ENCODE results near the gene TTC28.
"Not testable (repeated sequence)": the region's sequence is repeated elsewhere in the genome, so short reads cannot be mapped to it uniquely, and the experiment has no call there.

Gene TTC28

GRCh38 chr22:28171712-28172111 is 507.9 kb downstream of the TTC28 start:
- no peaks in the 10 kb centered on the region for H3K36me3 ChIP-seq (ENCODE audit: control insufficient read depth, insufficient read depth, low read length)
- no peaks in the 10 kb centered on the region for H3K27me3 ChIP-seq (ENCODE audit: control insufficient read depth, insufficient read depth, low read length, poor library complexity, severe bottlenecking)
- no peaks in the 10 kb centered on the region for H3K9me3 ChIP-seq (ENCODE audit: control insufficient read depth, low read length)
- no peak overlapping the region for H3K27ac ChIP-seq (ENCODE audit: insufficient read depth, low read depth, low read length, poor library complexity, severe bottlenecking)
- H3K4me3 ChIP-seq (ENCODE audit: insufficient read depth, low read depth, low read length): no peak overlapping the region
- peaks cover 10% of the 10 kb centered on the region for H3K4me1 ChIP-seq (ENCODE audit: control insufficient read depth, insufficient read depth, low read length)

GRCh38 chr22:28171115-28171514 is 508.5 kb downstream of the TTC28 start:
- H3K4me3 ChIP-seq (ENCODE audit: insufficient read depth, low read depth, low read length): no peak overlapping the region
- no peaks in the 10 kb centered on the region for H3K36me3 ChIP-seq (ENCODE audit: control insufficient read depth, insufficient read depth, low read length)
- H3K27ac ChIP-seq (ENCODE audit: insufficient read depth, low read depth, low read length, poor library complexity, severe bottlenecking): no peak overlapping the region
- H3K9me3 ChIP-seq (ENCODE audit: control insufficient read depth, low read length): no peaks in the 10 kb centered on the region
- no peaks in the 10 kb centered on the region for H3K27me3 ChIP-seq (ENCODE audit: control insufficient read depth, insufficient read depth, low read length, poor library complexity, severe bottlenecking)
- peaks cover 10% of the 10 kb centered on the region for H3K4me1 ChIP-seq (ENCODE audit: control insufficient read depth, insufficient read depth, low read length)
- 80 to 88% methylated on average over 1 of the region's 2 CpGs for WGBS, 2 experiments

- not testable (repeated sequence) for H3K36me3 ChIP-seq (ENCODE audit: control insufficient read depth, insufficient read depth, low read length); H3K27me3 ChIP-seq (ENCODE audit: control insufficient read depth, insufficient read depth, low read length, poor library complexity, severe bottlenecking); H3K9me3 ChIP-seq (ENCODE audit: control insufficient read depth, low read length); H3K27ac ChIP-seq (ENCODE audit: insufficient read depth, low read depth, low read length, poor library complexity, severe bottlenecking); H3K4me3 ChIP-seq (ENCODE audit: insufficient read depth, low read depth, low read length); H3K4me1 ChIP-seq (ENCODE audit: control insufficient read depth, insufficient read depth, low read length)
- 90 to 100% methylated on average over 1 to 2 of the region's 2 CpGs for WGBS, 2 experiments
Observed at GRCh38 chr22:28169314-28169713, 510.3 kb downstream of the TTC28 start.

DNA sequence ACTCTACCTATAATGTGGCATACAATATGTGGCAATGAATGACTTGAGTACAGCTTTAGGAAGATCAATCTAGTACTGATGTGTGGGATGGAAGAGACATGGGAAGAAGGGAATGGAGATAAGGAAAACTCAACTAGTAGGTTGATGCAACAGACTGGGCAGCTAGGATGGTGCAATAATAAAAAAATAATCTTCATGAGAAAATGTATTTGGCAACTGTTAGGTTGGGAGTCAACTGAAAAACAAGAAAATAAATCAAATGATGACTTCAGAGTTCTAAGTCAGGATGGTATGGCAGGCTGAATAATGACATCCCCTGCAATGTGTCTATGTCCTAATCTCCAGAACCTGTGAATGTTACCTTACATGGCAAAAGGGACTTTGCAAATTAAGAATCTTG is 523.8 kb downstream of the TTC28 start:
- Histone ChIP-seq H3K27ac (ENCODE audit: insufficient read depth, low read depth, low read length, poor library complexity, severe bottlenecking) (no peak overlapping the region), H3K9me3 (ENCODE audit: control insufficient read depth, low read length) (no peaks in the 10 kb centered on the region), H3K36me3 (ENCODE audit: control insufficient read depth, insufficient read depth, low read length) (no peaks in the 10 kb centered on the region), H3K27me3 (ENCODE audit: control insufficient read depth, insufficient read depth, low read length, poor library complexity, severe bottlenecking) (no peaks in the 10 kb centered on the region), H3K4me3 (ENCODE audit: insufficient read depth, low read depth, low read length) (no peak overlapping the region), H3K4me1 (ENCODE audit: control insufficient read depth, insufficient read depth, low read length) (no peaks in the 10 kb centered on the region)

DNA sequence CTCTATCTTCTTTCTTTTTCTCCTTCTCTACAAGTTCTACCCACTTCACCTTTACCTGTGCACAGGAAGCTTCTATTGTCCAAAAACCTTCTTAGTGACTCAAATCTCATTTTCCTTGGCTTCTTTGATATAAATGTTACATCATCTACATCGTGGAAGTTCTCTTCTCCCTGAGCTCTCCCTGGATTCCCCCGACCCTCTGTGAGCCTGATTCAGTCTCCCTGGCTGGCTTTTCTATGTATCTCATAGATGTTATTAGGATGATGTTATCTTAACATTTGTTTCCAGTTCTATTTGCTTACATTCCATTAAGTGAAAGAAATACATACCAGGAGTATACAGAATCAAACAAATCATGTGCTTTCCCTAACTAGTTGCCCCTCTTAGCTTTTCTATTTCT is 524.8 kb downstream of the TTC28 start:
- H3K36me3 ChIP-seq (ENCODE audit: control insufficient read depth, insufficient read depth, low read length): no peaks in the 10 kb centered on the region
- 95 to 98% methylated on average over 2 of the region's 2 CpGs for WGBS, 2 experiments

DNA sequence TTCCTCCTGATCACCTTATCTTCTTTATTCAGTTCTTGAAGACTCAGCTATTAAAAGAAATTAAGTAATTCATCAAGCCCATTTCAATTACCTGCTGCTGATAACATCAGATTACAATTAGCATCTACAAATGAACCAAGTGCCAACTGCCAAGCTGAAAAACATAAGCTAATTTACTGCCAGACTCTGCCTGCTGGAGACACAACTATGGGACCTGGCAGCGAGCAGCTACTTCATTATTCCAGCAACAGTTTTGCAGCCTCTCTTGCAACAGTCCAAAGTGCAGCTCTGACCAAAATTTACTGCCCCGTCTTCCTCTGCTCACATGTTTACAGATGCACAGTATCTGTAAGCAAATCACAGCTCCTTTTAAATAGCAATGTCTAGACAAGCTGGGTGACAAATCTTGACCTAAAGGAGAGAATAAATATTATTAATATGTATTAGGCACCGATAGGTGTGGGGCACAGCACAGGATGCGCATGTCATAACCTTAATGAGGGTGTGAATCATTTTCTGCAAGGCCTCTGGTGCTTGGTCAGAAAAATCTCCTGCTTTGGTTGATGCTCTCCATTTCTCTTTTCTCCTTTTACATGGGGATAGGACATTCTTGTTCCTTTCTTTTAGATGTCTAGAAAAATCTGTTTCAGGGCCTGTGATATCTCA is 528.4 kb downstream of the TTC28 start:
- H3K36me3 ChIP-seq (ENCODE audit: control insufficient read depth, insufficient read depth, low read length): no peaks in the 10 kb centered on the region
- WGBS, 2 experiments: 90 to 95% methylated on average over 4 of the region's 4 CpGs

More for the DNA sequence above, 524.8 kb downstream of the TTC28 start:
- no peak overlapping the region for H3K27ac ChIP-seq (ENCODE audit: insufficient read depth, low read depth, low read length, poor library complexity, severe bottlenecking)
- no peaks in the 10 kb centered on the region for H3K4me1 ChIP-seq (ENCODE audit: control insufficient read depth, insufficient read depth, low read length)
- H3K27me3 ChIP-seq (ENCODE audit: control insufficient read depth, insufficient read depth, low read length, poor library complexity, severe bottlenecking): no peaks in the 10 kb centered on the region
- no peaks in the 10 kb centered on the region for H3K9me3 ChIP-seq (ENCODE audit: control insufficient read depth, low read length)
- no peak overlapping the region for H3K4me3 ChIP-seq (ENCODE audit: insufficient read depth, low read depth, low read length)

GRCh38 chr22:28148816-28149465 is 530.7 kb downstream of the TTC28 start:
- no peaks in the 10 kb centered on the region for H3K27me3 ChIP-seq (ENCODE audit: control insufficient read depth, insufficient read depth, low read length, poor library complexity, severe bottlenecking)
- no peaks in the 10 kb centered on the region for H3K9me3 ChIP-seq (ENCODE audit: control insufficient read depth, low read length)
- H3K27ac ChIP-seq (ENCODE audit: insufficient read depth, low read depth, low read length, poor library complexity, severe bottlenecking): no peak overlapping the region
- H3K4me1 ChIP-seq (ENCODE audit: control insufficient read depth, insufficient read depth, low read length): no peaks in the 10 kb centered on the region
- 100% methylated on average over 4 to 6 of the region's 6 CpGs for WGBS, 2 experiments
- H3K4me3 ChIP-seq (ENCODE audit: insufficient read depth, low read depth, low read length): no peak overlapping the region
- no peaks in the 10 kb centered on the region for H3K36me3 ChIP-seq (ENCODE audit: control insufficient read depth, insufficient read depth, low read length)

More for the DNA sequence above, 528.4 kb downstream of the TTC28 start:
- Histone ChIP-seq H3K4me1 (ENCODE audit: control insufficient read depth, insufficient read depth, low read length) (no peaks in the 10 kb centered on the region), H3K27me3 (ENCODE audit: control insufficient read depth, insufficient read depth, low read length, poor library complexity, severe bottlenecking) (no peaks in the 10 kb centered on the region), H3K9me3 (ENCODE audit: control insufficient read depth, low read length) (no peaks in the 10 kb centered on the region), H3K27ac (ENCODE audit: insufficient read depth, low read depth, low read length, poor library complexity, severe bottlenecking) (no peak overlapping the region), H3K4me3 (ENCODE audit: insufficient read depth, low read depth, low read length) (no peak overlapping the region)

GRCh38 chr22:28147401-28147800 is 532.2 kb downstream of the TTC28 start:
- H3K9me3 ChIP-seq (ENCODE audit: control insufficient read depth, low read length): no peaks in the 10 kb centered on the region
- 93 to 100% methylated on average over 1 to 2 of the region's 2 CpGs for WGBS, 2 experiments
- H3K27ac ChIP-seq (ENCODE audit: insufficient read depth, low read depth, low read length, poor library complexity, severe bottlenecking): no peak overlapping the region
- H3K36me3 ChIP-seq (ENCODE audit: control insufficient read depth, insufficient read depth, low read length): no peaks in the 10 kb centered on the region
- no peaks in the 10 kb centered on the region for H3K27me3 ChIP-seq (ENCODE audit: control insufficient read depth, insufficient read depth, low read length, poor library complexity, severe bottlenecking)
- no peaks in the 10 kb centered on the region for H3K4me1 ChIP-seq (ENCODE audit: control insufficient read depth, insufficient read depth, low read length)
- H3K4me3 ChIP-seq (ENCODE audit: insufficient read depth, low read depth, low read length): no peak overlapping the region

DNA sequence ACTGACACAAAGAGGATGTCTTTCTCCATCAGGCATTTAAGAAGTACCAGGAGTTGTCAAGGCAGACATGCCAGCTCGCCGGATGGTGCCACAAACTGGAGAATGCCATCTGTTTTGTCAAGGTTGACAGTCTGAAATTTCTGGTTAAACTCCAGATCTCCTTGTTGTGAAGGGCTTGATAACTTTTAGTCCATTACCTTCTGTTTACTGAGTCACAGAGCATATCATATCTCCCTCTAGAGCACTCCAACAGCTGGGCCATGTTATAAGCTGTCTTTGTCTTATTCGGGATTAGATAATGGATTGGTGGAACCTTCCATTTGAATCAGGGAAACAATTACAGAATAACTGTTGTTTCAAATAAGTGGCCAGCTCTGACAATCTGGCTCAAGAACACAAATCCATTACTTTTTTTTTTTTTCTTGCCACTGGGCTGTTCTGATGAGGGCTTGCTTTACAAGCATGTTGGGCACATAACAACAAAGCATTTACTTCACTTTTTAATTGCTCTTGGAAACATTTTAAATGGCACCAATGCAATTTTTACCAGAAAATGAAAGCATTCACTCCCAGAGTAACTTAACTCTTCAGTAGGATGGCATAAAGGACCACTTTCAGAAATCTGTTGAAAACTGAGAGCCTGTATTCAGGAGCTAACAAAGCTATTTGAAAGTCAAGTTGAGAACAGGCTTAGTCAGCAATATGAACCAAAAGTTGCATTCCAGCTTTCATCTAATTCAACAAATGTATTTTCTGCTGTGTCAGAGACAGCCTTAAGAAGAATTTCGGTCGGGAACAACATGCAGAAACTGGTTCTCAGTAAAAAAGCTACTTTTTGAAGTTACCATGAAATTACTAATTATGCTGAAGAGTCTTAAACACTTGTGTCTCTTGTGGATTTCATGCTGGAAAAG is 533.0 kb downstream of the TTC28 start:
- WGBS, 2 experiments: 93 to 97% methylated on average over 5 of the region's 5 CpGs
- Histone ChIP-seq H3K4me3 (ENCODE audit: insufficient read depth, low read depth, low read length) (no peak overlapping the region), H3K36me3 (ENCODE audit: control insufficient read depth, insufficient read depth, low read length) (no peaks in the 10 kb centered on the region), H3K4me1 (ENCODE audit: control insufficient read depth, insufficient read depth, low read length) (no peaks in the 10 kb centered on the region), H3K9me3 (ENCODE audit: control insufficient read depth, low read length) (no peaks in the 10 kb centered on the region), H3K27me3 (ENCODE audit: control insufficient read depth, insufficient read depth, low read length, poor library complexity, severe bottlenecking) (no peaks in the 10 kb centered on the region), H3K27ac (ENCODE audit: insufficient read depth, low read depth, low read length, poor library complexity, severe bottlenecking) (no peak overlapping the region)

All from ectodermal cell (in vitro differentiated cells).